HG02610 (cell line): Measurements from ENCODE around the gene SPATA31E1.

Experiments used
- ATAC-seq: cut with Tn5 transposase; IDR thresholded peaks from one replicate; pipeline ENCODE4 v1.9.1; 2021; ENCODE audit warnings: mild to moderate bottlenecking, moderate library complexity; ENCODE audit not compliant: unreplicated experiment

SPATA31E1 gene

GRCh38 chr9:87862536-87863268 lies 20.0 kb upstream of the SPATA31E1 start:
- no peak for ATAC-seq

GRCh38 chr9:87863882-87864465 lies 18.7 kb upstream of the SPATA31E1 start:
- ATAC-seq: no peak

- ATAC-seq: no peak
Observed at GRCh38 chr9:87864915-87865314, 17.8 kb upstream of the SPATA31E1 start.

DNA sequence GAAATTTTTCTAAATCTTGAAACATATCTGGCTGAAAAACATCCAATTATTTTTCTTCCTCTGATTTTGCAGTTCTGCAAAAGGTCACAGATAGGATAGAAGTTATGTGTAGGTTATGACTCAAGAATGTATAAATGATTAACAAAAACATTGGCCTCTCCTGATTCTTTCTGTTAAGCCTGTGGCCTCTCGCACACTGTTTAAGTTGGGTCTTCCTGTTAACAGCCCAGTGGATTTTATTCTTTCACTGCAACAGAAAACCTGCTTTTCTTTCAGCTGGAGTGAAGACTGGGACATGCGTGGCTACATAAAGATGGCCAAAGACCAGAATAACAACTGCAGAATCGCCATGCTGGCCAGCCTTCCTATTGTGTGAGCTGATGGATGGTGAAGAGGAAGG lies 17.1 kb upstream of the SPATA31E1 start:
- ATAC-seq: no peak

DNA sequence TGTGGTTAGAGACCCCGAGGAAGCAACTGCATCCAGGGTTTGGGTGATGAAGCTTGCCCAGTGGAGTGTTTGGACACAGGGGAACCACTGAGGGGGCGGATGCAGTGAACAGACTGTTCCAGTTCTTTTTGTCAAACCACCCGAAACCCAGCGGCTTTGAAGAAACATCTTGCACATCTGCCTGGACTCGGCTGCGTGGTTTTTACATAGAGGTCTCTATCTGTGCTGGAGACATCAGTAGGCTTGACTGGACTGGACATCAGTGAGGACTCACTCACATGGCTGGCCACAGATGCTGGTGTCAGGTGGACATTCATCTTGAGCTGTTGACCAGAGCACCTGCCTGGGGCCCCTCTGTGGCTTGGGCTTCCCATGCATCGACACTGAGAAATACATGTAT lies 15.3 kb upstream of the SPATA31E1 start:
- no peak for ATAC-seq

GRCh38 chr9:87868175-87868574 lies 14.5 kb upstream of the SPATA31E1 start:
- ATAC-seq: no peak

DNA sequence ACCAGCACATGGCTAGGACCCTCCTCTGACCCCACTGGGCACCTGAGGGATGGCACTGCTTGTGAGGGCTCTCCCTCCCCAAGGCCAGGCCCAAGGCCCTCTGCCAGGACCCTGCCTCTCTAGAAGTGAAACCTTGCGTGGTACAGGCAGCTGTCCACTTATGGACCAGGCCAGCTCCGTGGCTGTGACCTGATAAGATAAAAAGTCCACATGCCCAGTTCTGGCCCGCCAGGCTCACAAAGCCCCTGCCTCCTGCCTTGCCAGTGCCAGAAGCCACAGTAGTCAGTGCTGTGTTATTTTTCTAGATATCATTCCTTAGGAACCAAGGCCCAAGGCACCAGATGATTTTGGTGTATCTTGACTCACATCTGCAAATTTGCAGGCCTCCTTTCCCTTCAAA lies 14.0 kb upstream of the SPATA31E1 start:
- ATAC-seq: no peak

DNA sequence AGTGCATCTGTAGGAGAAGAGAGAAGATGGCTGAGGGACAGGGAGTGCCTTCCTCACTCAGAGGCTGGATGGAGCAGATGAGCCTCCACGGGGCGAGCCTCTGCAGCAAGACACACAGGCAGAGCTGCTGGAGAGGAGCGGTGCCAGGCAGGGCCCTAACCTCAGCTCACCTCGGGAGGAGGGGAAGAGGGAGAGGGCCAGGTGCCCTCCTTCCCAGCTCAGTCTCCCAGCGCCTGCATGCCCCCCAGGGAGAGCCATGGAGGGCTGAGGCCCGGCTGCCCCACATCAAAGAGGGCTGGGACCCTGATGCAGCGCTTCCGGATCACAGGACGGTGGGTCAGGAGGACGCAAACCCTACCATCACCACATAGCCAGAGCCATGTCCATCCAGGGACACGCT lies 13.6 kb upstream of the SPATA31E1 start:
- no peak for ATAC-seq

DNA sequence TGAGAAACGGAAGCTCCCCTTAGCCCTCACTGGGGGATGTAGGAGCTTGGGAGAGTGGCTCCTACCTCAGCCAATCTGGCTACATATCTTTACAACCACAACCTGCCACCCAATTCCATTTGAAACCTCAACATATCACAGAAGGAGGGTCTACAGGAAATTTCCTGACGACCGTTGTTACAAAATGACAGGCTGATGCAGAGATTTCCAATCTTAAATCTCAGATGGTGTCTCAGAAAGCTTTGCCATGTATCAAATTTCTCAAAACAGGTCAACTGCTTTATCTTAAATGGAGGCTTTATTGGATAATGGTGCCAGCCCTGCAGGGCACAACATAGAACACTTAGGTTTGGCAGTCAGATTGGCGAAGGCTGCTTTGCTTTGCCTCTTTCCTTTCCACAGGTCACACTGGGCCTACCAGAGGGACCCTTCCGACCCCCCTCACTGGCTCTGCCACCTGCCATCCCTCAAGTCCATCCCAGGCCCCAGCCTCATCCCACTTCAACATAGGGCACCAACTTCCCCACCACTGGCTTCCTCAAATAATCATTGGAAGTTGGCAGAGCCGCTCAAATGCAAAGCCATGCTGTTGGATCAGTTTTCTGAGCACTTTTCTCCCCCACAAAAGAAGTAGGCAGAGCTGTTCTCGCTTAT lies 11.1 kb upstream of the SPATA31E1 start:
- ATAC-seq: no peak

- no peak for ATAC-seq
Observed at GRCh38 chr9:87872079-87872624, 10.5 kb upstream of the SPATA31E1 start.

DNA sequence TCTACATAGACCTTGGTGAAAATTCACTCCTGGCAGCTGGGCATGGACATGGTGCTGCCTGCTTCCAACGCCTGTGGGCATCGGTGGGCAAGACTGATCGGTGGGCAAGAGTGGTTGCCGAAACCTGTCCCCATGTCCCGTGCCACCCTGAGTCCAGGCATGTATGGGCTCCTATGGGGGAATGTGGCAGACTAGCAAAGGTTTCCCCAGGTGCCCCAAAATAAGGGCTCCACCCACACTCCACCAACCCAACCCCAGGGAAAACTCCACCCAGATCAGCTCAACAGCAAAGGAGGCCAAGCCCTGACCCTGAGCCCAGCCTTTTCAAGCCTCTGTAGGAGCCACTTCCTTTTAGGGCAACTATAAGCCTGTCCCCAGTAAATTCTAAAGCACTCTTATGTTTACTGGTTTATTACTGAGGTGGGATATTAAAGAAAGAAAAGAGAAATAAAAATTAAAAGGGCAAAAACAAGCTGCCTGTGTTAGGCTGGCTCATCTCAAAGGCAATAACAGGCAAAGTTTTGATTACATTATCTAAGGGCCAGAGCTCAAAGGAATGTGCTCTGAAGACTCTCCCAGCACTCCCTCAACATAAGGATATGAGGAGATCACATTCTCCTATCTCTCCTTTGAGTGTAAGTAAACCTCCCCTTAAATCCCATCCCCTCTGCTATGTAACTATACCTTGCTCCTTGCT lies 8.9 kb upstream of the SPATA31E1 start:
- no peak for ATAC-seq

DNA sequence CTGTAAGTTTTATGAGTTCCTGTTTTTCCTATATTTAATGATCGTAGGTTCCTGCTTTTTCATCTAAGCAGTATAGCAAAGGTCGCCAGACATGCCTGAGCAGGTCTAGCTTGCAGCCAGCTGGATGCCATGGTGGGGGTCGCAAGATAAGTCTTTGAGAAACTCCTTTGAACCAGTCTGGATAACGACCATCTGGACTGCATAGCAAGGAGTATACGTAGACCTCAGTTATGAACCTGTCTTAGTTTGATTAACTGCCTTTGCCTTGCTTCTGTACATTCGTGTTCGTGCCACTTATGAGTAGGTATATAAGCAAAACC lies 8.4 kb upstream of the SPATA31E1 start:
- ATAC-seq: no peak

DNA sequence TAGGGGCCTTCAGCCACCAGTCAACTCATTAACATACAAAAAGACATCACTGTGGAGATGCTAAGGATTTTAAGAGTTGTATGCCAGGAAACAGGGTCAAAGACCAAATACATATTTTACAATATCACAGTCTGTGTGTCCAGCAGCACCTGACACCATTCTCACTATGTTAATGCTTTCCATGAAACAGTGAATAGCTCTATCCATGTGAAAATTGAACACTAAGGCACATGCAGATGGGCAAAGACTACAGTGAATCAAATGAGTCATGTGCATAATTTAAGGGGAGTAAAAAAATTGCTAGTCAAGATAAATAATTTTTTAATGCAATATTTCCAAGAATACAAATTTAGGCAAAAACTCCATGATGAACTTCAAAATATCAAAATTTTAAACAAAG lies 7.6 kb upstream of the SPATA31E1 start:
- no peak for ATAC-seq

DNA sequence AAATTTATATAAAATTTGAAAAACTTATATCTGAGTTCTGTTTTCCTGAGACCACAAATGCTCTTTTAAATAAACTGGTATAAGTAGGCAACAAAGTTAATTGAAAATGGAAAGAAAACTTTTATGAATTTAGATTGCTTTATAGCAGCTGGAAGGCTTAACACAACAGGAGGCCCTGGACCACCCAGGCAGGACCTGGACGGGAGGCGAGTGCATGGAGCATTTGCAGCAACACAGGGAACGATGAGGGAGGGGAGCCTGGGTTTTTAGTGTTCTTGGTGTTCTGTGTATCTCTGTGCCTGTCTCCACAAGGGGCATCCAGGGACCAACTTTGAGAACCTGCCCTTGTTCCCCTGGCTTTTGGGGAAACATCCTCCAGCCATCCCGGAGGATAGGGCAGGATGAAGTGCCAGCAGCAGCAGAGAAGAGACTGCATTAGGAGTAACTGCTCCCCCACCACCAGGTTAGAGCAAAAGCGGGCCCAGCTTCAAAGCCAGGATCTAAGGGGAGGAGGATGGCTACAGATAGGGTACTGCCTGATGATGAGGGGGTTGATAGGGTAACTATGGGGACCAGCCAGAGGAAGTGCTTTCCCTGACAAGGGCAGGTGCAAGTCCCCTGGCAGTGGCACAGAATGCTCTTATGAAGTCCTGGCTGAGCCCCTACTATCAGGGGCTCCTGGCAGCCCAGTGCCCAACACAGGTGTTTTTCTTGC lies 6.7 kb upstream of the SPATA31E1 start:
- ATAC-seq: no peak

DNA sequence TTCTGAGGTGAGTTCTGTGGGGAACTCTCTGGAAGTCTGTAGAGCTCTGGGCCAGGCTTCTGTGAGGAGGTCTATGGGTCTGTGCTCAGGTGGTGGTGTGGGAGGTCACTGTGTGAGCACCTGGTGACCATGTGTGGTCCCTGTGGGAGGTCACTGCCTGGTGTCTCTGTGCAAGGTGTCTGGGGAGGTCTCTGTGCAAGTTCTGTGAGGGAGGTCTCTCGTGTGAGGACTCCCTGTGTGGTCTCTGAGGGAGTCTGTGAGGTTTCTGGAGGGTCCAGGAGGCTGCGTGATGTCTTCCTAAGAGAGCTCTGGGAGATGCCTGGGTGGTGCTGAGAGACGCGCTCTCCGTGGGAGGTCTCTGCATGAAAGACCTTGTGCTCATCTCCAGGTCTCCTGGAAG lies 6.0 kb upstream of the SPATA31E1 start:
- no peak for ATAC-seq

DNA sequence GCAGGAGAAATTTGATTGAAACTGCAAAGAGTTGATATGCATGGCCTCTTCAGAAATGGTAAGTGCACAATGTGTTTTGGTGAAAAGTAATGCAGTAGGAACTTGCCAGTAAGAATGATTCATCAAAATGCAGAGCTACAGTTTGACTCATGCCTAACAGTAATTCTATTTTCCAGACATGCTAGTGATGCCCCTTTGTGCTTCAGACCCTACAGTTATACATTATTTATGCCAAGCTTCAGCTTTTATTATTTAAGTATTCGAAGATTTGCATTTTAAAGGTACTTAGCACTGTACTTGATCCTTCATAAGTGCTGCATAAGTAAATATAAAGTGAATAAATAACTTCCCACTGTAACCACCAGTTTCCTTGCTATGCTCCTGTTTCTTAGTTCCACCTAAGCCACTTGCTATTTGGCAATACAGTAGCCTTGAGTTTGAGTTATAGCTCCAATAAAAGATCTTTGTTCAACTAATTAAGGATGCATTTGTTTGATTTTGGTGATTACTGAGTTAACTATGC lies 3.6 kb upstream of the SPATA31E1 start:
- no peak for ATAC-seq

DNA sequence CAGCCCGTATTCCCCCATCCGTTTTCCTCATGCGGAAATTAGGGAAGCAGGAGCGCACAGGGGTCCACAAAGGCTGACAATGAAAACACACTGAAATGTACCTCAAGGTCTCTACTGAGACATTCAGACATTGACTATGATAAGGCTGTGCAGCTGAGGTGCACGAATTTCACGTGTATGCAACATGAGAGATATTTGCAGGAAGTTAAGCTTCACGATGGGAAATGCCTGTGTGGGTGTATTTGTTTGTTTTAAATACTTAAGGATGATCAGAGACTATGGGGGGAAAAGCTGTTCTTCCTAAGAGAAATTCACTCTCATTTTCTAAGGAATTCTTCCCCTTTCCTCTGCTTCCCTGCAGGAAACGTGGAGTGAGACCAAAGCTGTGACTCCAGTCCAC lies 2.6 kb upstream of the SPATA31E1 start:
- ATAC-seq: no peak

DNA sequence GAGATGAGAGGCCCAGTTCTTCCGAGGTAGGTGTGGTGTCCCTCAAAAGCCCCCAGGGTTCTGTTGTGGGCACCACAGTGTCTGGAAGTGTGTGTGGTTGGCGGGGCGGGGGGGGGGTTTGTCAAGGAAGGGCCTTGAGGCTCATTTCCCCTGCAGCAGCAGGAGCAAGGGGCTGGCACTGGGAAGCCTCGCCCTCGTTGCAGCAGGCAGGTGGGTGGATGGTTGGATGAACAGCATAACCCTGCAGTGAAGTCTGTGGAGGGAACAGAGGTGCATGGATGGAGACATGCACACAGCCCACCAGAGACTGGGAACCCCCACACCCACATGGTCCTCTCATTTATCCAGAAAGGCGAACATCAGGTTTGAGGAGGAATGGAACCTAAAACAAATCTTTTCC lies 2.0 kb upstream of the SPATA31E1 start:
- no peak for ATAC-seq

DNA sequence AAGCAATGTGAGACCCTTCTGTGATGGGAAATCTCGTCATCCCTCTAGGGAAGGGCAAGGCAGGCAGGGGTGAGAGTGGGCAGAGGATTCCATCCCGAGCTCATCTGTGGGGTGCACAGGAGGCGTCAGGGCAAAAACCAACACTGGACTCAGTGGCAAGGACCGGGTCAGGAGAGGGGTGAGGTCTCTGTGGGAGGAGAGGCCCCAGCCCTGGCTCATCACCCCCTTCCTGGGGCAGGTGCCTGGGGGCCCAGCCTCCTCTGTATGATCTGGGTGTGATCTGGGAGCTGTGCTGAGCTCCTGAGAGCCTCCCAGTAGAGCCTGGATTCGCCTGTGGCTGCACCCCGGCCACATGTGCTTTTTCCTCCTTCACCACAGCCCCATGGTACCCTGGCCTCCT lies 597 bp downstream of the SPATA31E1 start:
- ATAC-seq: no peak

DNA sequence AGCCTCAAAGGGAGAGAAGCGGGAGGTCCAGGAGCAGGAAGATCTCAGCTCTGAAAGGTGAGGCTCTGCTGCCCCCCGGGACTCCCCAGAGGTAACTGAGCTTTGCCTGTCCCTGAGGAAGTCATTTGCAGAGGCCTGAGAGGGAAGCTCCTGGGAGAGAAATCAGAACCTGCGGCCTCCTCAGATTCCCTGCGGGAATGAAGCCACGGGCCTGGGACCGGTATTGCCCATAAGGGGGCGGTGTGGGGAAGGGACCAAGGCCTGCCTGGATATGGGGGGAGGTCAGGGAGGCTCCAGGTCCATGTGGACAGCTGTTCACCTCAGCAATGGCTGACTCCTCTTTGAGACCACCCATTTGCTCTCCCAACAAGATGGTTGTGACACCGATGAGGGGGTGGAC lies 1.3 kb downstream of the SPATA31E1 start:
- no peak for ATAC-seq
